ENCODE data around the gene MEGF9.
A peak's percentile ranks its signal among the peaks of the same experiment; 100 is the strongest.

The MEGF9 gene

GRCh38 chr9:120730654-120731514 is 16.6 kb upstream of the MEGF9 start:
- peak; percentile 88 for DNase-seq

- DNase-seq: no peak
Observed at GRCh38 chr9:120729791-120730241, 15.5 kb upstream of the MEGF9 start.

- DNase-seq: no peak
Observed at GRCh38 chr9:120726484-120726883, 12.2 kb upstream of the MEGF9 start.

GRCh38 chr9:120725907-120726306 is 11.6 kb upstream of the MEGF9 start:
- DNase-seq: no peak

GRCh38 chr9:120724757-120725400 is 10.6 kb upstream of the MEGF9 start:
- no peak for DNase-seq

- DNase-seq: peak; percentile 37
Observed at GRCh38 chr9:120723565-120723964, 9.3 kb upstream of the MEGF9 start.

- DNase-seq: no peak
Observed at GRCh38 chr9:120720404-120720803, 6.1 kb upstream of the MEGF9 start.

GRCh38 chr9:120718316-120718715 is 4.0 kb upstream of the MEGF9 start:
- no peak for DNase-seq

GRCh38 chr9:120717176-120717575 is 2.9 kb upstream of the MEGF9 start:
- no peak for DNase-seq

GRCh38 chr9:120716483-120716882 is 2.2 kb upstream of the MEGF9 start:
- no peak for DNase-seq

GRCh38 chr9:120715389-120715924 is 1.2 kb upstream of the MEGF9 start:
- peak; percentile 72 for DNase-seq

- DNase-seq: no peak
Observed at GRCh38 chr9:120714846-120715388, 647 bp upstream of the MEGF9 start.

- DNase-seq: no peak
Observed at GRCh38 chr9:120713257-120714087, 798 bp downstream of the MEGF9 start.

- DNase-seq: no peak
Observed at GRCh38 chr9:120712539-120713031, 1.7 kb downstream of the MEGF9 start.

- DNase-seq: no peak
Observed at GRCh38 chr9:120711841-120712538, 2.3 kb downstream of the MEGF9 start.

GRCh38 chr9:120711354-120711753 is 2.9 kb downstream of the MEGF9 start:
- DNase-seq: no peak

- no peak for DNase-seq
Observed at GRCh38 chr9:120710110-120710981, 3.9 kb downstream of the MEGF9 start.

GRCh38 chr9:120708526-120709224 is 5.6 kb downstream of the MEGF9 start:
- no peak for DNase-seq

- no peak for DNase-seq
Observed at GRCh38 chr9:120707170-120707569, 7.1 kb downstream of the MEGF9 start.

- no peak for DNase-seq
Observed at GRCh38 chr9:120705174-120705573, 9.1 kb downstream of the MEGF9 start.
